Measurements from ENCODE around the gene PTPN20.

DNA sequence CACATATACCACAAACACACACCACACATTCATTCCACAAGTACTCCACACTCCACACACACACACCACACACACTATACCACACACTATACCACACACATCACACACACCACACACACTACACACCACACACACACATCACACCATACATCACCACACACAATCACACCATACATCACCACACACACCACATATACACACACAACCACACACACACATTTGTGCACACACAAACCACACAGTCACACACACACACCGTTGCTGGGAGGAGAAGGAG is 112.8 kb downstream of the PTPN20 start:
- TF ChIP-seq, protein P1, sequence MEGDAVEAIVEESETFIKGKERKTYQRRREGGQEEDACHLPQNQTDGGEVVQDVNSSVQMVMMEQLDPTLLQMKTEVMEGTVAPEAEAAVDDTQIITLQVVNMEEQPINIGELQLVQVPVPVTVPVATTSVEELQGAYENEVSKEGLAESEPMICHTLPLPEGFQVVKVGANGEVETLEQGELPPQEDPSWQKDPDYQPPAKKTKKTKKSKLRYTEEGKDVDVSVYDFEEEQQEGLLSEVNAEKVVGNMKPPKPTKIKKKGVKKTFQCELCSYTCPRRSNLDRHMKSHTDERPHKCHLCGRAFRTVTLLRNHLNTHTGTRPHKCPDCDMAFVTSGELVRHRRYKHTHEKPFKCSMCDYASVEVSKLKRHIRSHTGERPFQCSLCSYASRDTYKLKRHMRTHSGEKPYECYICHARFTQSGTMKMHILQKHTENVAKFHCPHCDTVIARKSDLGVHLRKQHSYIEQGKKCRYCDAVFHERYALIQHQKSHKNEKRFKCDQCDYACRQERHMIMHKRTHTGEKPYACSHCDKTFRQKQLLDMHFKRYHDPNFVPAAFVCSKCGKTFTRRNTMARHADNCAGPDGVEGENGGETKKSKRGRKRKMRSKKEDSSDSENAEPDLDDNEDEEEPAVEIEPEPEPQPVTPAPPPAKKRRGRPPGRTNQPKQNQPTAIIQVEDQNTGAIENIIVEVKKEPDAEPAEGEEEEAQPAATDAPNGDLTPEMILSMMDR (conservative IDR thresholded peaks at IDR 0.05; ENCODE audit: low read length) = no peak
- TF ChIP-seq EZH2phosphoT487 (IDR thresholded peaks at IDR 0.05; ENCODE audit: borderline replicate concordance) = no peak
